ENCODE data around the gene PRSS38. TPM values are rescaled to one million over a fixed set of nuclear protein-coding genes. Genes with fewer than 3 reads are reported as not detected.

PRSS38 gene
- total RNA-seq, 1 donor from 2014 or later: not detected

DNA sequence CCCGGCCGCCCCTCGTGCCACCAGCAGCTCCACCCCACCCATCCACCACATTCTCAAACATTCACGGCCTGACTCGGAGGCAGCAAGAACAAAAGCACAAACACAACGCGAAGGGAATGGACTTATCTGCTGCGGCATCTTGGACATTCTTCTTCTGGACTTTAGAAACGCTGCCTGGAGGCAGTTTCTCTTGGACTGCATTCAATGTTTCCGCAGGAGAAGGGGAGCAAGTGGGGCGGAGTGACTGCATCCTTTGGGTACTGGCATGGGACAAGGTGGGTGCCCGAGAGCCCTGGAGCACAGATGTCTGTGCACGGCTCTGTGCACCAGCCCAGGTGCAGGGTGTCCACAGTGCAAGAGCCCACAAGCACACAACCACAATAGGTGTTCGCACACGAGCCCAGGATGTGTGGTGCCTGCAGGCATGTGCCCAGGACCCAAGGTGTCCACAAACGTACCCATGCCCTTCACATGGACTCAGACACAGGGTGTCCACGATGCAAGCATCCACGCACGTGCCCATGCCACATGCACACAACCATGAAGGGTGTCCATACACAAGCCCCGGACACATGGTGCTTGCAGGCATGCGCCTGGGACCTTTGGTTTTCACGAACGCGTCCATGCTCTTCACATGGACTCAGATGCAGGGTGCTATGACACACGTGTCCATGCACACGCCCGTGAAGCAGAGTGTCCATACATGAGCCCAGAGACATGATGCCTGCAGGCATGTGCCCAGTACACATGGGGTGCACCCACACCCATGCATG is 78.7 kb downstream of the PRSS38 start:
- intact Hi-C loops (cut with micrococcal nuclease): no loop called here

DNA sequence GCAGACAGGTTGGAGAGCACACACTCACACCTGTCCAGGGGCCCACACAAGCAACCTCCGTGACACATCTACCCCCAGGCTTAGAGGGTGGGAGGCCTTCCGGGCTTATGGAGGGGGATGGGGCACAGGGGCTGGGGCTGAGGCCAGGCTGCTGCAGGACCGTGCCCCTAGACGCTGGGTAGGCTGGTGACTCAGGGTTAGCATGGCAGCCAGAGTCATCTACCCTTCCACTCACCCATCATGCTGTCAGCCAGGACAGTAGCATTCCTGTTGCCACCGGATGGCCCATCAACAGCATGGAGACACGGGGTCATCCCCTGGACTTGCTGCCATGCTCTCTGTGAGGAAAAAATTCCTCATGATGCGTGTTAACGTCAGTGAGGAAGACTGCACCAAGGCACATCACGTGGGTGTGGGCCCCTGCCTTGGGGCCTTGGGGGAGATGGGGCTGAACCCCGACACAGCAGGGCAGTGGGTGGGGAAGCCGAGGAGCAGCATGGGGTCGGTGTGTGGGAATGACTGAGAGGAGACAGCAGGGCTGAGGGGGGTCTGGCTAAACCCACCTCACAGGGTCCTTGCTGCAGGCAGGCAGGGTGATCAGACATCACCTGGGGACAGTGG is 79.5 kb downstream of the PRSS38 start:
- intact Hi-C loops (cut with micrococcal nuclease): no loop called here

Other genes starting within 250 kb of the PRSS38 start
- 21.5 and 25.0 TPM in 2 replicates for gene JMJD4, start 80.4 kb upstream of the PRSS38 start, total RNA-seq
- 31.4 TPM in 2 replicates for gene SNAP47, start 80.2 kb upstream of the PRSS38 start, total RNA-seq
- gene WNT9A, start 132.3 kb downstream of the PRSS38 start, total RNA-seq: 0.09 and 0.25 TPM in 2 replicates
- not detected in 2 replicates for gene WNT3A, start 191.3 kb downstream of the PRSS38 start, total RNA-seq

All from T-helper 2 cell treated with Interferon-gamma antibody and Interleukin-4, amounts not matched to agents 100 ng/mL and 5 ng/mL, for 36 hours (primary cell).